Measurements from ENCODE around the gene TNFAIP8L2. TPM values are rescaled to one million over a fixed set of nuclear protein-coding genes. Genes with fewer than 3 reads are reported as not detected.

The TNFAIP8L2 gene
- total and polyA plus RNA-seq, 2 of the 8 experiments (the other 6 are each of a cell fraction or from before 2014, with no cell fraction given): not detected

- peak; percentile 75 for TF ChIP-seq MAX (IDR thresholded peaks at IDR 0.05)
- peak; percentile 52 for TF ChIP-seq KDM4A (IDR thresholded peaks at IDR 0.05; ENCODE audit: low read depth, low read length, severe bottlenecking)
- TF ChIP-seq SRF (IDR thresholded peaks at IDR 0.05; ENCODE audit: low read depth, low read length): peak; percentile 98
- no peak for TF ChIP-seq RAD21 (IDR thresholded peaks at IDR 0.05 in 1 of 2, conservative IDR thresholded peaks at IDR 0.05 in 1 of 2; ENCODE audit: low read depth in 2 of 2, low read length in 2 of 2)
Measured at GRCh38 chr1:151189637-151190445, 33.4 kb downstream of the TNFAIP8L2 start, which contains the start of gene VPS72 (continued).

Data from H1 (cell line).